GM19328 (cell line): ENCODE data around the gene ASXL2.
"Not testable (repeated sequence)": the region's sequence is repeated elsewhere in the genome, so short reads cannot be mapped to it uniquely, and the experiment has no call there.

Experiments used
- ATAC-seq: cut with Tn5 transposase; IDR thresholded peaks from one replicate; pipeline ENCODE4 v1.9.1; 2021; ENCODE audit warnings: mild to moderate bottlenecking, moderate library complexity; ENCODE audit not compliant: unreplicated experiment

The ASXL2 gene

GRCh38 chr2:25742501-25742900, 135.8 kb downstream of the ASXL2 start:
- ATAC-seq: no peak

GRCh38 chr2:25740810-25741381, 137.4 kb downstream of the ASXL2 start:
- no peak for ATAC-seq

- no peak for ATAC-seq
Measured at GRCh38 chr2:25738383-25739343, 139.6 kb downstream of the ASXL2 start.

- ATAC-seq: no peak
Measured at GRCh38 chr2:25736899-25737515, 141.3 kb downstream of the ASXL2 start.

- no peak for ATAC-seq
Measured at GRCh38 chr2:25735835-25736234, 142.5 kb downstream of the ASXL2 start.

- no peak for ATAC-seq
Measured at GRCh38 chr2:25728559-25728958, 149.7 kb downstream of the ASXL2 start.

- ATAC-seq: no peak
Measured at GRCh38 chr2:25726522-25726921, 151.8 kb downstream of the ASXL2 start.

GRCh38 chr2:25725877-25726276, 152.4 kb downstream of the ASXL2 start:
- ATAC-seq: no peak

- ATAC-seq: no peak
Measured at GRCh38 chr2:25724756-25725155, 153.5 kb downstream of the ASXL2 start.

GRCh38 chr2:25722224-25722623, 156.1 kb downstream of the ASXL2 start:
- ATAC-seq: no peak

GRCh38 chr2:25720575-25720974, 157.7 kb downstream of the ASXL2 start:
- ATAC-seq: no peak

- ATAC-seq: no peak
Measured at GRCh38 chr2:25714740-25715139, 163.5 kb downstream of the ASXL2 start.

GRCh38 chr2:25712455-25712854, 165.8 kb downstream of the ASXL2 start:
- ATAC-seq: no peak

GRCh38 chr2:25711675-25712354, 166.5 kb downstream of the ASXL2 start:
- no peak for ATAC-seq

- ATAC-seq: no peak
Measured at GRCh38 chr2:25710750-25711149, 167.5 kb downstream of the ASXL2 start.

- no peak for ATAC-seq
Measured at GRCh38 chr2:25709349-25709748, 168.9 kb downstream of the ASXL2 start.

- ATAC-seq: no peak
Measured at GRCh38 chr2:25707927-25708590, 170.2 kb downstream of the ASXL2 start.

GRCh38 chr2:25705575-25705974, 172.7 kb downstream of the ASXL2 start:
- ATAC-seq: not testable (repeated sequence)

GRCh38 chr2:25701801-25702200, 176.5 kb downstream of the ASXL2 start:
- ATAC-seq: no peak

GRCh38 chr2:25700221-25700660, 178.0 kb downstream of the ASXL2 start:
- ATAC-seq: no peak

GRCh38 chr2:25699216-25699615, 179.1 kb downstream of the ASXL2 start:
- no peak for ATAC-seq
